BLaER1 treated with 17β-estradiol and CSF1 and Interleukin-3, amounts not matched to agents 10 nM and 100 nM (cell line): ENCODE results near the gene GALNT14.

Experiments
- H3K27ac ChIP-seq, 11 experiments: shearing (Covaris generic); formaldehyde crosslinking; 2 replicates each; pipeline ENCODE4 v1.8.1; 2022
- H3K27me3 ChIP-seq, 11 experiments: shearing (Covaris generic); formaldehyde crosslinking; 2 replicates each; pipeline ENCODE4 v1.8.1; 2022
- H3K36me3 ChIP-seq, 11 experiments: shearing (Covaris generic); formaldehyde crosslinking; 2 replicates each; pipeline ENCODE4 v1.8.1; 2022
- H3K4me1 ChIP-seq, 10 experiments: shearing (Covaris generic); formaldehyde crosslinking; 2 replicates each; pipeline ENCODE4 v1.8.1; 2022
- H3K4me2 ChIP-seq, 11 experiments: shearing (Covaris generic); formaldehyde crosslinking; 2 replicates each; pipeline ENCODE4 v1.8.1; 2022
- H3K4me3 ChIP-seq, 10 experiments: shearing (Covaris generic); formaldehyde crosslinking; 2 replicates each; pipeline ENCODE4 v1.8.1; 2022
- H3K9ac ChIP-seq, 11 experiments: shearing (Covaris generic); formaldehyde crosslinking; 2 replicates each; pipeline ENCODE4 v1.8.1; 2022
- H3K9me3 ChIP-seq, 11 experiments: shearing (Covaris generic); formaldehyde crosslinking; replicated peaks in 1 of 11; 2 replicates each; pipeline ENCODE4 v1.8.1; 2022
- H4K20me1 ChIP-seq, 11 experiments: shearing (Covaris generic); formaldehyde crosslinking; 2 replicates each; pipeline ENCODE4 v1.8.1; 2022
- Cebpa-rat ChIP-seq, 11 experiments: shearing (Covaris generic); IDR thresholded peaks; 2 replicates each; pipeline ENCODE4 v1.8.1; 2022

The GALNT14 gene

DNA sequence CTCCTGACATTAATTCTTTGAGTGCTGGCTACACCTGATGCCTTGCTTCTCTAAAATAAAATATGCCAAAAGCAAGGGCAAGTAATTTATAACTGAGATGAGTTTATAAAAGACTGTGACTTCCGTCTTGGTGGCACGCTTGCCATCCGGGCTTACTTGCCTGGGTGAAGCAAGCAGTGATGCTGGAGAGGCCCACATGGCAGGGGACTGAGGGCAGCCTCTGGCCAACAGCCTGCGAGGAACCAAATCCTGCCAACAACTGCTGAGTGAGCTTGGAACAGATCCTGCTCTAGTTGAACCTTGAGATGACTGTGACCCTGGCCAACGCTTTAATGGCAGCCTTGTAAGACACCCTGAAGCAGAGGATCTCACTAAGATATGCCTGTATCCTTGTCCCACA lies 234.9 kb downstream of the GALNT14 start:
- H3K4me3 ChIP-seq = no peak overlapping the region
- peaks cover 0 to 11% (median 0%) of the 10 kb centered on the region in 10 experiments; a peak in 3 of 20 replicates for H3K4me1 ChIP-seq
- H3K27me3 ChIP-seq = no peaks in the 10 kb centered on the region
- no peak overlapping the region for H3K4me2 ChIP-seq
- H3K36me3 ChIP-seq = peaks cover 40 to 59% (median 56%) of the 10 kb centered on the region in 11 experiments
- peaks cover 0 to 7% (median 0%) of the 10 kb centered on the region in 11 experiments; a peak in 5 of 22 replicates for H3K9me3 ChIP-seq
- H4K20me1 ChIP-seq = no peaks in the 10 kb centered on the region
- no peak overlapping the region for H3K9ac ChIP-seq
- TF ChIP-seq Cebpa-rat (IDR thresholded peaks at IDR 0.05) = no peak
- no peak overlapping the region for H3K27ac ChIP-seq

DNA sequence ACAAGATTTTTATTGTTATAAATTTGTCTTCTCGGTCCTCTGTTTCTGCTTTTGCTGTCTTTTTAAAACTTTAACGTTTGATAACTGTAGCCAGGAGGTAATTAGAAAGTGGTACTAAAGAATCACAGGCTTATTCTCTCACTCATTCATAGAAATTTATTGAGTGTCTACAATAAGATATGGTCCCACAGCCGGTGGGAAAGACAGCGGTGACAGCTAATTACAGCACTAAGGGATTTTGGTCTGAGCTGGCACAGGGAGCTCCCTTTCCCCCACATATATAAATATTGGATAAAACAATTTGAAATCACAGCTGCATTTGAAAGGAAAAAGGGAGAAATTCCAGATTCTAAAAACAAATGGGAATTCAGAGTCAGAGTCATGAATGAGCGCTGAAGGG lies 237.9 kb downstream of the GALNT14 start:
- H3K9ac ChIP-seq = no peak overlapping the region
- H3K4me2 ChIP-seq = no peak overlapping the region
- H3K4me1 ChIP-seq = peaks cover 0 to 11% (median 0%) of the 10 kb centered on the region in 10 experiments; a peak in 3 of 20 replicates
- no peaks in the 10 kb centered on the region for H3K27me3 ChIP-seq
- H4K20me1 ChIP-seq = no peaks in the 10 kb centered on the region
- H3K27ac ChIP-seq = no peak overlapping the region
- H3K4me3 ChIP-seq = no peak overlapping the region
- H3K36me3 ChIP-seq = peaks cover 40 to 79% (median 72%) of the 10 kb centered on the region in 11 experiments
- H3K9me3 ChIP-seq = peaks cover 0 to 11% (median 0%) of the 10 kb centered on the region in 11 experiments; a peak in 6 of 22 replicates
- no peak for TF ChIP-seq Cebpa-rat (IDR thresholded peaks at IDR 0.05)

DNA sequence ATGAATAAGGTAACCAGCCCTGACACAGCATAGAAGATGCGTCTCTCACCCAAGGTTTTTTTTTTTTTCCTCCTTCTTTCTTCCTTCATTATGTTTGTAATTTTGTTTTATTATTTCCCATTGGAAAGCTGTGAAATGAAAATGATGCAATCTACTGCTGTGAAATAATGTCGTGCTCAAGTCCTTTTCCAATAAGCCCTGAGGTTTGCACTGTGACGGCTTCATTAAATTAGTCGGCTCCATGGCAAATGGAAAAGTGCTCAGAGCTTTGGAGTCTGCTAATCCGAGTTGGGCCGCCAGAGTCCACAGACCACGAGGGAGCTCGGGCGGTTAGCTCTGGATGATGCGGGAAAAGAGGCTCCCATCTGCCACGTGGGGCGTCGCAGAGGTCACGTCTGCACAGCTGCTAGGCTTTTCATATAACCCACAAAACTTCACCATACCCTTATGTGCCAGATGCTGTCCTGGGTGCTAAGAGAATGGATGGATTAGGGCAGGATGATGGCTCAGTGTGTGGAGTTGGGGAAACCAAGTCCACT lies 238.7 kb downstream of the GALNT14 start:
- Histone ChIP-seq H3K9me3 (peaks cover 0 to 11% (median 0%) of the 10 kb centered on the region in 11 experiments; a peak in 6 of 22 replicates), H3K9ac (no peak overlapping the region), H3K36me3 (peaks cover 40 to 79% (median 72%) of the 10 kb centered on the region in 11 experiments), H3K27ac (no peak overlapping the region), H3K4me3 (no peak overlapping the region), H3K4me2 (no peak overlapping the region), H3K4me1 (peaks cover 0 to 11% (median 0%) of the 10 kb centered on the region in 10 experiments; a peak in 3 of 20 replicates), H4K20me1 (no peaks in the 10 kb centered on the region), H3K27me3 (no peaks in the 10 kb centered on the region)
- no peak for TF ChIP-seq Cebpa-rat (IDR thresholded peaks at IDR 0.05)

DNA sequence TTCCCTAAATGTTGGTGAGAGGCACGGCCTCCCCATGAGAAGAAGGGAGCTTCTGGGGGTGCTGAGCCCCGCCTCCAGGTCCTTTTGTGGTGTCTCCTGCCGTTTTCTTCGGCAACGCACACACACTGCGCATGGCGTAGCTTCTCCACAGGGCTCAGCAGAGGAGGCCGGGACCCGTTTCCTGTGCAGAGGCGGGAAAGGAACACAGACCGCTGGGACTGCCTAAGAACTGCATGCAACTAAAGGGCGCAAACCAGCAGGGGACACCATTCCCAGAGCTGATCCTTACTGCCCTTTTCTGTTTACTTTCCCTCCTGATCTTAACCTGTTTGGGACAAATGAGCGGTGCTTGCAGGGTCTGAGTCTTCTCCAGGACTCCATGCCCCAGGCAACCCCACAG lies 240.7 kb downstream of the GALNT14 start:
- no peaks in the 10 kb centered on the region for H3K27me3 ChIP-seq
- no peak overlapping the region for H3K4me2 ChIP-seq

DNA sequence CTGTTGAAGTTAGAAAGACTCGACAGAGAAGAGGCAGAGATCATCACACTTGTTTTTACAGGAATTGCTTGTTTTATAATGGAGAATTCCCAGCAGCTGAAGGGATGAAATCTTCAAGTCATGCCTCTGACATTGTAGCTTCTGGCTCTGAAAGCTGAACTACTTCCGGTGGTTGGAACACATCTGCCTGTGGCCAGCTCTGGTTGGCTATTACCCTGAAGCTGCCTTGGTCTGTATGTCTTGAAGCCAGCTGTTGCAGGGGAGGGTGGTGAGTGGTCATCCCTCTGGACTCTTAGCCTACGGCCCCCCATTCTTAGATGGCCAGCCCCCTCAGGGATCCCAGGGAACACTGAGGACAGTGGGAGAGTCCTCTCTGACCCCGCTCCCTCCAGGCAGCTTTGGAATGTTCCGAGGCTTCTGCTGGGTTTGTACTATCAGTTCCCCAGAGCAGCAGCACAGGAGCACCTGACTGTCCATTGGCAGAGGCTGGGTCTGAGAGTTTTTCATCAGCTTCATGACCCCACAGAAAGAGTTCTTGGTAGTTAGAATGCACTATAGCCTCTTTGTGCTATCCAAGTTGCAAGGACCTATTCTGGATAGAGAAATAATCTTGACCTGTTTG lies 243.6 kb downstream of the GALNT14 start:
- no peaks in the 10 kb centered on the region for H3K4me1 ChIP-seq
- H4K20me1 ChIP-seq = no peaks in the 10 kb centered on the region

More for the DNA sequence above, 240.7 kb downstream of the GALNT14 start:
- Histone ChIP-seq H3K36me3 (peaks cover 23 to 60% (median 55%) of the 10 kb centered on the region in 11 experiments), H3K9ac (no peak overlapping the region), H3K27ac (no peak overlapping the region), H3K4me1 (no peaks in the 10 kb centered on the region), H3K9me3 (peaks cover 0 to 13% (median 0%) of the 10 kb centered on the region in 11 experiments; a peak in 6 of 22 replicates), H3K4me3 (no peak overlapping the region), H4K20me1 (no peaks in the 10 kb centered on the region)
- TF ChIP-seq Cebpa-rat (IDR thresholded peaks at IDR 0.05) = no peak

DNA sequence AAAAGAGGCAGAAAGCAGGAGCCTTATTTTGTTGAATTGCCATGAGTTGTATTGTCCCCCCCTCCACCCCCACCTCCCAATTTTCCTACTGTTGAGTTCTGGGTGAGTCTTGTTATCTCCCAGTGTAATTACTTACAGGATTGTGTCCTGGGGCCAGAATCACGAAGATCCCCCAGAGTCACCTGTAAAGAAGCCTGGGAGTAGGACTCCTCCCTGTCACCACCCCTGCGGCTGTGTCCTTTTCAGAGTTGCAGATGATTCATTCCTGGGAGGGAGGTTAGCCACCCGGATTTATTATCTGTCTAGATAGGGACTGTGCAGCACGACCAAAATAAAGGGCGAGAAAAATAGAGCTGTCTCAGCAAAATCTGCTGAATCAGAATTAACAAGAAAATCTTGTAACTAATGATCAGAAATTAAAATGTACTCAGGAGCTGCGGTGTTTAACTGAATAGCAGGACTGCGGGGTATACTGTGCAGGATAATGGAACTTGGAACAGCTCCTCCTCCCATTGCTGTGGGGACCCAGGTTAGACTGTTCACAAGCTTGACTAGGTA lies 249.3 kb downstream of the GALNT14 start:
- Histone ChIP-seq H3K4me2 (no peak overlapping the region), H3K9me3 (peaks cover 0 to 5% (median 0%) of the 10 kb centered on the region in 11 experiments; a peak in 1 of 22 replicates), H4K20me1 (no peaks in the 10 kb centered on the region), H3K4me3 (no peak overlapping the region), H3K4me1 (peaks cover 0 to 16% (median 7%) of the 10 kb centered on the region in 10 experiments; a peak in 10 of 20 replicates), H3K27ac (no peak overlapping the region), H3K9ac (no peak overlapping the region), H3K27me3 (no peaks in the 10 kb centered on the region), H3K36me3 (no peaks in the 10 kb centered on the region)
- TF ChIP-seq Cebpa-rat (IDR thresholded peaks at IDR 0.05) = no peak

More for the DNA sequence above, 243.6 kb downstream of the GALNT14 start:
- no peak overlapping the region for H3K4me2 ChIP-seq
- TF ChIP-seq Cebpa-rat (IDR thresholded peaks at IDR 0.05) = no peak
- no peaks in the 10 kb centered on the region for H3K27me3 ChIP-seq
- no peak overlapping the region for H3K4me3 ChIP-seq
- H3K9me3 ChIP-seq = peaks cover 0 to 15% (median 0%) of the 10 kb centered on the region in 11 experiments; a peak in 6 of 22 replicates
- no peak overlapping the region for H3K9ac ChIP-seq
- H3K36me3 ChIP-seq = peaks cover 8 to 32% (median 28%) of the 10 kb centered on the region in 11 experiments; a peak in 21 of 22 replicates
- H3K27ac ChIP-seq = no peak overlapping the region

DNA sequence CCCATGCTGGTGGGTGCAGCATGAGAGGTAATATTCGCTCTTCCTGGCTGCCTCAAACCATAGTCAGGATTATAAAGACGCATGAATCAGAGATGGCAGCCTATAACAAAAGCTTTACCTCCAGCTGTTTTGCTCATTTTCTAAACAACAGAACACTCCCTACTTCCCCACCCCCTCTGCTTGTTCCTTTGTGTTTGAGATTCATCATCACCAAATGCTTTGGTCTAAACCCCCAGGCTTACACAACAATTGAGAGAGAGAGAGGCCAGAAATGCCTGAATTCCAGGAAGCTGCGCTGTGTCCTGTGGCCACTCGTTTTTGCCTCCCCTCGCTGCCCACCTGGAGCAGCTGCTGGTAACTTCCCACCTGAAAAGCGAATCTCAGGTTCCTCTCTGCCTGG lies 252.2 kb downstream of the GALNT14 start:
- H3K4me1 ChIP-seq = peaks cover 0 to 16% (median 7%) of the 10 kb centered on the region in 10 experiments; a peak in 10 of 20 replicates
- no peaks in the 10 kb centered on the region for H3K27me3 ChIP-seq
- no peaks in the 10 kb centered on the region for H3K36me3 ChIP-seq
- H3K9me3 ChIP-seq = no peaks in the 10 kb centered on the region
- no peaks in the 10 kb centered on the region for H4K20me1 ChIP-seq
- H3K4me2 ChIP-seq = peak overlapping the region in 1 of 11 experiments; percentile 2; a peak in 1 of 22 replicates
- TF ChIP-seq Cebpa-rat (IDR thresholded peaks at IDR 0.05) = no peak
- H3K4me3 ChIP-seq = no peak overlapping the region
- no peak overlapping the region for H3K9ac ChIP-seq
- no peak overlapping the region for H3K27ac ChIP-seq

DNA sequence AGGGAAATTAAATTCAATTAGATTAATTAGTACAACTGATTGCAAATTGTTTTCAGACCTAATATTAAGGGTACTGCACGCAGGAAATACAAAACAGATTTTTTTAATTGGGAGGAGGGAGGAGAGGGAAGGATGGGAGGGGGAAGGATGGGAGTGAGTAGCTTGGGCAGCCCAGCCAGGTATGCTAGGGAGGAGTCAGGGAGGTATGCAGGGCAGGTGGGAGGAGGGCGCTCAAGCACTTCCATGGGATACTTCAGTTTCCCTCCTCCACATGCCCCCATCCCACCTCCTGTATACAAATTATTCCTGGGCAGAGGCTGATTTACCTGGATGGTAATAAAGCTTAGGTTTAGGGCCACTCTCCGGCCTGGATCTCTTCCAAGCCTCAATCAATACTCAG lies 254.4 kb downstream of the GALNT14 start:
- Histone ChIP-seq H3K27ac (no peak overlapping the region), H3K27me3 (no peaks in the 10 kb centered on the region), H3K4me1 (peaks cover 0 to 16% (median 8%) of the 10 kb centered on the region in 10 experiments; a peak in 10 of 20 replicates), H3K36me3 (no peaks in the 10 kb centered on the region), H3K4me3 (no peak overlapping the region), H3K4me2 (no peak overlapping the region), H4K20me1 (no peaks in the 10 kb centered on the region), H3K9ac (no peak overlapping the region), H3K9me3 (peaks cover 0 to 8% (median 0%) of the 10 kb centered on the region in 11 experiments; a peak in 3 of 22 replicates)
- no peak for TF ChIP-seq Cebpa-rat (IDR thresholded peaks at IDR 0.05)

DNA sequence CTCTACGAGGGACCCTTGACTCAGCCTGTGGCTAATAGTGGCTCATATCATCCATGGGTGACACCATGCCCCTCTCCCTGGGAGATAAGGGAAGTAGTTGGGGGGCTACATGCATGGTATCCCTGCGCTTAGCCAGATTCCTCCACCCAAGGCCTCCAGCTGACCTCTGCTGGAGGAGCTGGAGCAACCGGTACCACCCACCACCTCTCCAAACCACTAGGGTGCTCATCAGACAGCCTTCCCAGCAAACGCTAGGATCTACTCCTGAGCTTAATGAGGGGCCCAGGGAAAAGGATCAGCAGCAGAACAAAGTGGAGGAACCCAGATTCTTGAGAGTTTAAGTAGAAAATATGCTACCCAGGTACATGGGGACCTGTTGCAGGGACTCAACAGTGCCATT lies 255.1 kb downstream of the GALNT14 start:
- H3K4me1 ChIP-seq = peaks cover 0 to 16% (median 8%) of the 10 kb centered on the region in 10 experiments; a peak in 10 of 20 replicates
- no peaks in the 10 kb centered on the region for H3K27me3 ChIP-seq
- H3K27ac ChIP-seq = no peak overlapping the region
- H3K9me3 ChIP-seq = peaks cover 0 to 8% (median 0%) of the 10 kb centered on the region in 11 experiments; a peak in 3 of 22 replicates
- no peak overlapping the region for H3K4me3 ChIP-seq
- H3K9ac ChIP-seq = no peak overlapping the region
- H4K20me1 ChIP-seq = no peaks in the 10 kb centered on the region
- no peaks in the 10 kb centered on the region for H3K36me3 ChIP-seq
- no peak overlapping the region for H3K4me2 ChIP-seq
- TF ChIP-seq Cebpa-rat (IDR thresholded peaks at IDR 0.05) = no peak
